GM12892 (cell line): ENCODE results near the gene CEP112.
"Not testable (repeated sequence)": the region's sequence is repeated elsewhere in the genome, so short reads cannot be mapped to it uniquely, and the experiment has no call there.

Source experiments
- DNase-seq: peaks from one replicate; pipeline ENCODE4 v3.0.0; 2011; ENCODE audit not compliant: insufficient read length
- FAIRE-seq: peaks from 2 replicates; lab custom pipeline; 2011; peaks lifted over from hg19 to GRCh38; lab: Jason Lieb, UNC
- POLR2A ChIP-seq: IDR thresholded peaks from 2 replicates; pipeline ENCODE4 v1.6.1; 2011; ENCODE audit warnings: low read depth, low read length, control low read depth
- POLR2AphosphoS5 ChIP-seq: IDR thresholded peaks from 2 replicates; pipeline ENCODE4 v1.6.1; 2011; ENCODE audit warnings: low read depth, low read length, control low read depth
- TAF1 ChIP-seq: IDR thresholded peaks from 2 replicates; pipeline ENCODE4 v1.6.1; 2011; ENCODE audit warnings: low read depth, mild to moderate bottlenecking, control low read depth, low read length, borderline replicate concordance

The CEP112 gene

GRCh38 chr17:65853816-65854215 is 338.1 kb downstream of the CEP112 start:
- TF ChIP-seq POLR2AphosphoS5 (no peak), POLR2A (no peak), TAF1 (no peak)
- DNase-seq (no peak), FAIRE-seq (no peak)

GRCh38 chr17:65852911-65853310 is 339.0 kb downstream of the CEP112 start:
- TF ChIP-seq POLR2A = no peak
- TF ChIP-seq POLR2AphosphoS5 = no peak
- TF ChIP-seq TAF1 = no peak
- DNase-seq (no peak), FAIRE-seq (no peak)

DNA sequence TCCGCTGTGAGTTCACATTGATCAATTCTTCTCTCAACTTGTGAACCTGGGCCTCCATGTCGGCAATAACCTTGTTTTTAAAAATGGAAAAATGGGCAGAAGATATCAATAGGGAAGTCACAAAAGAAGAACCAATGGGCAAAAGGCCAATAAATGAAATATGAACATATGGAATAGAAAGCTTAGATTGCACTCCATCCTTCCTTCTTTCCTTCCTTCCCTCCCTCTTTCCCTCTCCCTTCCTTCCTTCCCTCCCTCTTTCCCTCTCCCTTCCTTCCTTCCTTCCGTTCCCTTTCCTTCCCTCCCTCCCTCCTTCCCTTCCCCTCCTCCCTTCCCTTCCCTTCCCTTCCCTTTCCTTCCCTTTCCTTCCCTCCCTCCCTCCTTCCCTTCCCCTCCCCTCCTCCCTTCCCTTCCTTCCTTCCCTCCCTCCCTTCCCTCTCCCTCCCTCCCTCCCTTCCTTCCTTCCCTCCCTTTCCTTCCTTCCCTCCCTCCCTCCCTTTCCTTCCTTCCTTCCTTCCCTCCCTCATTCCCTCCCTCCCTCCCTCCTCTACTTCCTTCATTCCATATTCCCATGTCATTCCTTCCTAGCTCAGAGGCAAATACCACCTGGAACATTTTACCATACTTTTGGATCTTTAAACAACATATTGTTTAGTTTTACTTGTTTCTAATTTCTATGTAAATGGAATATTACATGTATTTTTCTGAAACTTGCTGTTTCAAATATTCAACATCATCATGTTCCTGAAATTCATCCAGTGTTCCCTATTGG is 339.8 kb downstream of the CEP112 start:
- TF ChIP-seq POLR2AphosphoS5 = no peak
- no peak for TF ChIP-seq POLR2A
- no peak for TF ChIP-seq TAF1
- DNase-seq (no peak), FAIRE-seq (no peak)

GRCh38 chr17:65850486-65850885 is 341.4 kb downstream of the CEP112 start:
- DNase-seq (no peak), FAIRE-seq (no peak)
- no peak for TF ChIP-seq POLR2AphosphoS5
- no peak for TF ChIP-seq TAF1
- TF ChIP-seq POLR2A = no peak

DNA sequence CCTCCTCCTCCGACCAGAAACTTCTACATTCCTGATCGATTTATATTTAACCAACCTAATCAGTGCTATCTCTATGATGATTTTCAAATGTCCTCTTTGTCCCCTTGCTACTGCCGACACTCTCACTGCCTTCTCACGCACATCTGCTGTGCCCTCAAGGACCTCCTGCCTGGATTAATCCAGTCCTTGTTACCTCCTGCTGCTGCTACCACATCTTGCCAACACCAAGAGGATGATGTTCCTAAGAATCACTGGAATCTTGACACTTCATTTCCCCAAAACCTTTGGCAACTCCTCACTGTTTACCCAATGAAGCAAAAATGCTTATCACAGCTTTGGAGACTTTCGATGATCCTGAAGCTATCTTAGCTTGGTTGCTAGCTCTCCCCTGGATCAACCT is 343.2 kb downstream of the CEP112 start:
- no peak for FAIRE-seq
- DNase-seq = no peak
- TF ChIP-seq TAF1 (no peak), POLR2AphosphoS5 (no peak), POLR2A (no peak)

GRCh38 chr17:65841089-65841488 is 350.8 kb downstream of the CEP112 start:
- FAIRE-seq = no peak
- no peak for DNase-seq
- TF ChIP-seq POLR2A = no peak
- TF ChIP-seq TAF1 = no peak
- no peak for TF ChIP-seq POLR2AphosphoS5

DNA sequence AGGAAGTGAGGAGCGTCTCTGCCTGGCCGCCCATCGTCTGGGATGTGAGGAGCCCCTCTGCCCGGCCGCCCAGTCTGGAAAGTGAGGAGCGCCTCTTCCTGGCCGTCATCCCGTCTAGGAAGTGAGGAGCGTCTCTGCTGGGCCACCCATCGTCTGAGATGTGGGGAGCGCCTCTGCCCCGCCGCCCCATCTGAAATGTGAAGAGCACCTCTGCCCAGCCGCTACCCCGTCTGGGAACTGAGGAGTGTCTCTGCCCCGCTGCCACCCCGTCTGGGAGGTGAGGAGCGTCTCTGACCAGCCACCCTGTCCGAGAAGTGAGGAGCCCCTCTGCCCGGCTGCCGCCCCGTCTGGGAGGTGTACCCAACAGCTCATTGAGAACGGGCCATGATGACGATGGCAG is 354.7 kb downstream of the CEP112 start:
- DNase-seq, FAIRE-seq: not testable (repeated sequence)

DNA sequence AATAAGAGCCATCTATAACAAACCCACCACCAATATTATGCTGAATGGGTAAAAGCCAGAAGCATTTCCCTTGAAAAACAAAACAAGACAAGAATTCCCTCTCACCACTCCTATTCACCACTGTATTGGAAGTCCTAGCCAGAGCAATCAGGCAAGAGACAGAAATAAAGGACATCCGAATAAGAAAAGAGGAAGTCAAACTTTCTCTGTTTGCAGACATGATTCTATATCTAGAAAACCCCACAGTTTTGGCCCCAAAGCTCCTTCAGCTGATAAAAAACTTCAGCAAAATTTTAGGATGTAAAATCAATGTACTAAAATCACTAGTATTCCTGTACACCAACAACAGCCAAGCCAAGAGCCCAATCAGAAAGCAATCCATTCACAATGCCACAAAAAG is 358.7 kb downstream of the CEP112 start:
- DNase-seq (no peak), FAIRE-seq (no peak)
- TF ChIP-seq TAF1 (no peak), POLR2AphosphoS5 (no peak), POLR2A (no peak)

DNA sequence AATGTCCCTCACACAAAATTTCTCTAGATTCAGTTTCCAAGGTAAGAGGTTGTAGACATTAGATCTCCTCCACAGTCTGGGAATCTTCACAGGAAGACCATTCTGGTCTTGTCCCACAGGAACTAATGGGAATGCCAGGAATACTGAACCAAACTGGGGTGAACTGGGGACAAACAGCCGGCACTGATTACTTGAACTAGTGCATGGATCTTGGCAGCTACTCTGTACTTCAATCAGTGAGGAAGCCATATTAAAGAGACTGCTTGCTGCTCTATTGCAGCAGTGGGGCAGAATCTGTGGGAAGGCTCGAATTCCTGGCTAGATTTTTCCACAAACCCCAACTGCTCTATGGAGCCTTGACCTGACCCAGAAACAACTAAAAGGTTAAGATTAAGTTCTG is 361.6 kb downstream of the CEP112 start:
- TF ChIP-seq TAF1 = no peak
- no peak for TF ChIP-seq POLR2AphosphoS5
- no peak for TF ChIP-seq POLR2A
- FAIRE-seq (no peak), DNase-seq (no peak)

- DNase-seq, FAIRE-seq: not testable (repeated sequence)
These were observed 365.4 kb downstream of the CEP112 start for GRCh38 chr17:65826577-65826976.

DNA sequence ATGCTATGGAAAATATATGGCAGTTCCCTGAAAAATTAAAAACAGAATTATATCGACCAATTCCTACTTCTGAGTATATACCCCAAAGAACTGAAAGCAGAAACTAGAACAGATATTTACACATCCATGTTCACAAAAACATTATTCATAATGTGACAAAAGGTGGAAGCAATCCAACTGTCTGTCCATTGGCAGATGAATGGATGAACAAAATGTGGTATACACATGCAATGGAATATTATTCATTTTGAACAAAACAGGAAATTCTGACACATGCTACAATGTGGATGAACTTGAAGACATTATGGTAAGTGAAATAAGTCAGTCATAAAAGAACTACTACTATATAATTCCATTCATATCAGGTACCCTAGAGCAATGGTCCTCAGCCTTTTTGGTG is 367.0 kb downstream of the CEP112 start:
- no peak for FAIRE-seq
- TF ChIP-seq POLR2A = no peak
- TF ChIP-seq TAF1 = no peak
- no peak for TF ChIP-seq POLR2AphosphoS5
- DNase-seq = no peak

DNA sequence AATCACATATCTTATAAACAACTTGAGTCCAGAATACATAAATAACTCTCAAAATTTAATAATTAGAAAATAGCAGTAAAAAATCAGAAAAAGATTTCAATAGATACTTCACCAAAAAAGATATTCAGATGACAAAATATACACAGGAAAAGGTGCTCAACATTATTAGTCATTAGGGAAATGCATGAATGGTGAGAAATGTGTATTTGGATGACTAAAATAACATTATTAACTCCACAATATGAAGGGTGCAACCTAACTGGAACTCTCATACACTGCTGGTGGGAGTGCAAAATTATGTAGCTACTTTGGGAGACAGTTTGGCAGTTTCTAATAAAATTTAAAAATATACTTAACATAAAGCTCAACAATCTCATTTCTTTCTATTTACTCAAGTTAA is 368.2 kb downstream of the CEP112 start:
- DNase-seq = no peak
- no peak for FAIRE-seq
- TF ChIP-seq POLR2AphosphoS5 (no peak), POLR2A (no peak), TAF1 (no peak)

DNA sequence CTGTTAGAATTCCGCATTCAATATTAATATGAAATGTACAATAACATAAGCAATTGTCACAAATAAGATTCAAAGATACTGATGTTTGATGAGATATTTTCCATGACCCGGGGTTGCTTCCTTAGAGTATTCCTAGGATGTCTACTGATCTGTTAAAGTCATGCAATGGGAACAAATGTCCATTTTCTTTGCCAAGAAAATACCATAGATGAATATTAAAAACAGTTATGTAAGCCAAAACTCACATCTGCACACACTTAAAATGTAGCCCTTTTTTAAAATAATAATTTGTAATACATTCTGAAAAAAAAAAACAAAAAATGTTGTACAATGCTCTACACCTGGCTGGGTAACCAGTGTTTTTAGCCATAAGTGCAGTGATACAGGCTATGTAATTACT is 371.1 kb downstream of the CEP112 start:
- FAIRE-seq (no peak), DNase-seq (no peak)
- TF ChIP-seq POLR2A (no peak), TAF1 (no peak), POLR2AphosphoS5 (no peak)
